ENCODE data around the gene GRB10.

The GRB10 gene

DNA sequence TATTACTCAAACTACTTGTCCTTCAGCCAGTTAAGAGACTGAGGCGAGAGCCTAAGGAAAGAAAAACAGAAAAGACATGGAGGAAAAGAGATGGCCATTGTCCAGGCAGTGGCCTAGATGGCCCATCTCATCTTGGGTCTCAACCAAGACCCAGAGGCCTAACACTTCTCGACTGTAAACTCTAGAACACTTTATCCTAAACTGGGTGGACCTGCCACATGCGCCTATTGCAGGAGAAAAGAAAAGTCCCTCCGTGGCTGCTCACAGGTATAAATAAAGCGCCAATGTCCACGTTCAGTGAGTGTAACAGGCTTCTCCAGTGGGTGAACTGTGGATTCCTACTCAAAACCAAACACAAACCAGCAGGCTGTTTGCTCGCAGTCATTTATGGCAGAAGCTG lies 124.8 kb downstream of the GRB10 start:
- no peak overlapping the region for H3K4me3 ChIP-seq (ENCODE audit: low read depth, low read length)
- TF ChIP-seq, protein P1, sequence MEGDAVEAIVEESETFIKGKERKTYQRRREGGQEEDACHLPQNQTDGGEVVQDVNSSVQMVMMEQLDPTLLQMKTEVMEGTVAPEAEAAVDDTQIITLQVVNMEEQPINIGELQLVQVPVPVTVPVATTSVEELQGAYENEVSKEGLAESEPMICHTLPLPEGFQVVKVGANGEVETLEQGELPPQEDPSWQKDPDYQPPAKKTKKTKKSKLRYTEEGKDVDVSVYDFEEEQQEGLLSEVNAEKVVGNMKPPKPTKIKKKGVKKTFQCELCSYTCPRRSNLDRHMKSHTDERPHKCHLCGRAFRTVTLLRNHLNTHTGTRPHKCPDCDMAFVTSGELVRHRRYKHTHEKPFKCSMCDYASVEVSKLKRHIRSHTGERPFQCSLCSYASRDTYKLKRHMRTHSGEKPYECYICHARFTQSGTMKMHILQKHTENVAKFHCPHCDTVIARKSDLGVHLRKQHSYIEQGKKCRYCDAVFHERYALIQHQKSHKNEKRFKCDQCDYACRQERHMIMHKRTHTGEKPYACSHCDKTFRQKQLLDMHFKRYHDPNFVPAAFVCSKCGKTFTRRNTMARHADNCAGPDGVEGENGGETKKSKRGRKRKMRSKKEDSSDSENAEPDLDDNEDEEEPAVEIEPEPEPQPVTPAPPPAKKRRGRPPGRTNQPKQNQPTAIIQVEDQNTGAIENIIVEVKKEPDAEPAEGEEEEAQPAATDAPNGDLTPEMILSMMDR (IDR thresholded peaks at IDR 0.05; ENCODE audit: borderline replicate concordance, insufficient read depth, low read depth, low read length), result no peak

DNA sequence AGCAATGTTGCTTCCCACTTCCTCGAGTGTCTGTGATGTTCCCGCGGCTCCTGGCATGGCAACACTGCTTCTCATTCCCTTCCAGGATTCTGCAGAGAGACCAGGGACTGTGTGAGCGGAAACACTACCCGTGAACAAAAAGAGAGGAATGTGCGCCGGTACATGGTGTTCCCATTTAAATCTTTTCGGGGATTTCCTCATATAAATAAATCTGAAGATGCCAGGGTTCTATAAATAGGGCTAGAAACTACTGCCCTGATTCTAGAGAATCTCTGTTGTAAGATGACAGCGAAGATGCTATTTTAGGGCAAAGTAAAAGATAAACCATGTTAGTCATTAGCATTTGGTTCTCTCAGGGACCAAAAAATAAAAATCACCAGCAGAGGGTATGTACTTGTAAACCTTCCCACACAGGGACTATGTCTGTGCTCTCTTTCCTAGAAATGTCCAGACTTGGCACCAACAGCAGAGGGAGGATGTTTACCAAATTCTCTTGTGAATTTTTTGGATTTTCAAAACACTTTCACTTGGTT lies 125.3 kb downstream of the GRB10 start:
- no peak overlapping the region for H3K4me3 ChIP-seq (ENCODE audit: low read depth, low read length)
- TF ChIP-seq, protein P1 (IDR thresholded peaks at IDR 0.05; ENCODE audit: borderline replicate concordance, insufficient read depth, low read depth, low read length), result no peak

DNA sequence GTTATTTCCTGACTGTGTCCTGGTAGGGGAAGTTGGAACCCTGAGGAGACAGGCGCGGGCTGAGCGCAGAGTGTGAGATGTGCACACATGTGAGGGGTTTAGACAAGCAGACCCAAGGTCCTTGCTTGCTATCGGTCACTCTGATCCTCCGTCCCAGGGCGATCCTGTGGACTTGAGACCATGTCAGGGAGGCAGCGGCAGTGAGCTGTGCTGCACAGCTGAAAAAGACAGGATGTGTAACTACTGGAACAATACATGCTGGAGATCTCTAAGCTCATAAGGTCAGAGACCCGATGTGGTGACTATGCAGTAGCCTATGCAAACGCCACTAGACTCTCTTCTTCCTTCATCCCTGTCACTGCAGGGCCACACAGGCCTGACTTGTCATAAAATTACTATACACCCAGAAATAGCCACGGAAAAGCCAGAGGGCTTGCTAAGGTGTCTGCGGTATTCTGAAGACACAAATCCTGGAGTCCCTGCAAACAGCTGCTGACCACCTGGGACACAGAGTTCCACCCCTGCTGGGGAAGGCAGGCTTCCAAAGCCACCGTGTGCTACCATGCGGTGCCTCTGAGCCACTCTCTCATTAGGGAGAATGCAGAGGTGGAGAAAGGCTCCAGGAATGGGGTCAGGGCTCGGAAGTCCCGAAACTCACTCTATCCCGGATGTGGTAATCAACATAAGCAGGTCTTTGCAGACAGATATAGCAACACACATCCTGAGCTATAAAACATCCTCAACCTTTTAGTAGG lies 126.4 kb downstream of the GRB10 start:
- TF ChIP-seq, protein P1 (IDR thresholded peaks at IDR 0.05; ENCODE audit: borderline replicate concordance, insufficient read depth, low read depth, low read length), result no peak

DNA sequence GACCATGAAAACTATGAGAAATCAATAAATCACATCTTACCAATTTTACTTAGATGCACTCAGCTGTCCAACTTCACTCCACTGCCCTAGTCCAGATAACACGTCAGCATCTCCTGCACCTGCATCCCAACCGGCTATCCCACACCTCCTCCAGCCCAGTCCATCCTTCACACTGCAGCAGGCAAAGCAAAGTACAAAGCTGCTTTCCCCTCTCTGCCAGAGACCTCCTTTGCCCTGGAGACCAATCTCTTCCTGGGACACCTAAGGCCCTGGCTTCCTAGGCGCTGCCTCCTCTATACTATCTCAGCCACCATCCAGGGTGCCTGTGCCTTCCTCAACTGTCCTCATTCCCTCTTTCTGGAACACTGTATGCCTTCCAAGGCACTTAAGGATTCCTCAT lies 127.2 kb downstream of the GRB10 start:
- TF ChIP-seq, protein P1 (IDR thresholded peaks at IDR 0.05; ENCODE audit: borderline replicate concordance, insufficient read depth, low read depth, low read length), result no peak
- H3K4me3 ChIP-seq (ENCODE audit: low read depth, low read length), result no peak overlapping the region

More for the DNA sequence above, 126.4 kb downstream of the GRB10 start:
- H3K4me3 ChIP-seq (ENCODE audit: low read depth, low read length), result no peak overlapping the region

DNA sequence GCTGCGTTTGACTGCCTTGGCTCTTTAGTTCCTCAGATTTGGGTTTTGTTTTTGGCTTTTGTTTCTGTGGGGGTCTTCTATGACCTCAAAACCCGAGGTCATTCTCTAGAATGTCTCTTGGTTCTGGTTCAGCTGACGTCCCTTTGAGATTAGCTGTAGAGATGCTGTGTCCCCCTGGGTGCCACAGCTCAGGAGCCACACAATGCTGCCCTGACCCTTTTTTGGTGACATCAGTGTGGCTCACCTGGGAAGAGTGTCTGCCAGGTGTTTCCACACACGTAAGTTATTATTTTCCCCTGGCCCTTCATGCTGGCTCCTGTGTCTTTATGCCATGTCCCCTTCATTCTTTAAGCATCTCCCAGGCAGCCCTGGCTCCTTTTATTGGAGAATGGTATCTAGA lies 127.7 kb downstream of the GRB10 start:
- TF ChIP-seq, protein P1 (IDR thresholded peaks at IDR 0.05; ENCODE audit: borderline replicate concordance, insufficient read depth, low read depth, low read length), result no peak
- no peak overlapping the region for H3K4me3 ChIP-seq (ENCODE audit: low read depth, low read length)

DNA sequence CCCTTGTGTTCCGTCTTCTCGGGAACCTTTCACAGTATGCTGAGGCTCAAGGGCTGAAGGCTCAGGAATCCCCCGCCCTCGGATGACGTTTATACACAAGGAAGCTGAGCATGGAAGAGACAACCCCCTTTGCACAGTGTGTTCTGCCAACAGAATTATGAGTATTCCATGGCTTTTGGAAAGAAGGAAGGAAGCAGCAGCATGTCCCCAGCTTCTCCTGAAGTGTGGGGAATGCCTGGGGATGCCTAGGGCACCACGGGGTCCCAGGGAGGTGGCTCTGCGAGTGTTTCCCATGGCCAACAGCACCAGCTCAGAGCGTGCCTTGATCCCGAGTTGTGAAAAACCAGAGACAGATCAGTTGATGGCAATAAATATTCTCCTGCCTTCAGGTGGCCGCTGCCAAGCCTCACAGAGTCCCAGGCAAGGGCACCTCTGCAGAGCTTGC lies 128.7 kb downstream of the GRB10 start:
- H3K4me3 ChIP-seq (ENCODE audit: low read depth, low read length), result no peak overlapping the region
- TF ChIP-seq, protein P1 (IDR thresholded peaks at IDR 0.05; ENCODE audit: borderline replicate concordance, insufficient read depth, low read depth, low read length), result no peak
